Measurements from ENCODE around the gene ITPR2. TPM values are rescaled to one million over a fixed set of nuclear protein-coding genes. Genes with fewer than 3 reads are reported as not detected.
"Not testable (repeated sequence)": the region's sequence is repeated elsewhere in the genome, so short reads cannot be mapped to it uniquely, and the experiment has no call there.

The ITPR2 gene
- total RNA-seq, 2 experiments from 2014 or later: 28.8 to 29.9 TPM

DNA sequence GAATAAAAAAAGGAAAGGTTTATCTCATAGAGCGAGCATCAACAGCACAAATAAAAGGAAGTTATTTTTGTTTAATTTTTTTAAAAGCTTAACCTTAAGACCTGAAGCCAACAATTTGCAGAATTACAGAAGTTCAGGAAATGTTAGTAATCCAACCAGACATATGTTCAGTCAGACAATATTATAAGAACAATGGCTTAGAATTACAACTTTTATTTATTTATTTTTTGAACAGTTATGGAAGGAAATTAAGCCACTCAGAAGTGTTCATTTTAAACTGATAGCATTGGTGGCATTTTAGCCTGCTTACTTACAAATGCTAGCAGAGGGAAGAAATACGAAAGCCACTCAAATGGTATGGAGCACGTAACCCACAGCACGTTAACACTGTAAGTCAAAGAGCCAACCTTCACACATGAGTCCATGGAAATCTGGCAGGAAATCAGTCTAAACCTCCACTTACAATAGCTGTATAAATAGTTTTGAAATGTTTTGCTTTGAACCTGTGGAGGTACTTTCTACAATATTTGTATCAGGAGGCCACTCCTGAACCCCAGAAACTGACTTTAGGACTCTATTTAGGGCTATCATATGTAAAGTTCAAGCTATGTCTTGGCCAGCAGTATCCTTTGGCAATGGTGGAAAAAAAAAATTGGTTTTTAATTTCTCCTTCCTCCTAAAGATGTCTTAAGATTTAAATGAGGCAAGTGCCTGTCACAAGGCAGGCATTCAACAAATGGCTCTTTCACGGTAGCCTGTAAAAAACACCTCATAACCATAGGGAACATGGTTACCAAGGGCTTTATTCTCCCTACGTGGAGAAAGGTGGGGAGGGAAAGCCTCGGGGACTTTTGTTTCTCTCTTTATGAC is 102.3 kb downstream of the ITPR2 start:
- ChIA-PET POLR2A (no interaction called here), CTCF (no interaction called here)

DNA sequence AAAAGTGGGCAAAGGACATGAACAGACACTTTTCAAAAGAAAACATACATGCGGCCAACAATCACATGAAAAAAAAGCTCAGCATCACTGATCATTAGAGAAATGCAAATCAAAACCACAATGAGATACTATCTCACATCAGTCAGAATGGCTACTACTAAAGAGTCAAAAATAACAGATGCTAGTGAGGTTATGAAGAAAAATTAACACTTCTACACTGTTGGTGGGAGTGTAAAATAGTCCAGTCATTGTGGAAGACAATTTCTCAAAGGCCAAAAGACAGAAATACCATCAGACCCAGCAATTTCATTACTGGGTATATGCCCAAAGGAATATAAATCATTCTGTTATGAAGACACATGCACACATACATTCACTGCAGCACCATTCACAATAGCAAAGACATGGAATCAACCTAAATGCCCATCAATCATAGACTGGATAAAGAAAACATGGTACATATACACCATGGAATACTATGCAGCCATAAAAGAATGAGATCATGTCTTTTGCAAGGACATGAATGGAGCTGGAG is 103.8 kb downstream of the ITPR2 start:
- H3K4me3 ChIP-seq (ENCODE audit: low read length); POLR2A ChIA-PET; H3K36me3 ChIP-seq (ENCODE audit: insufficient read depth, low read length); H3K4me1 ChIP-seq (ENCODE audit: insufficient read depth, low read length); H3K27me3 ChIP-seq (ENCODE audit: control insufficient read depth in 1 of 2, insufficient read depth in 2 of 2, low read length in 2 of 2); H3K27ac Mint-ChIP-seq; H3K27ac ChIP-seq (ENCODE audit: low read depth in 1 of 2, low read length in 2 of 2); H3K9me3 Mint-ChIP-seq; DNase-seq; H3K9me3 ChIP-seq (ENCODE audit: control insufficient read depth in 1 of 2, insufficient read depth in 1 of 2, low read length in 2 of 2); intact Hi-C loops (cut with DNase I, micrococcal nuclease); H3K4me3 Mint-ChIP-seq; ATAC-seq (ENCODE audit: poor library complexity); H3K27me3 Mint-ChIP-seq: not testable (repeated sequence)
- Mint-ChIP-seq H3K36me3 (ENCODE audit: low read depth) (peaks cover 12% of the 10 kb centered on the region), H3K4me1 (ENCODE audit: low read depth) (peaks cover 73% of the 10 kb centered on the region)
- CTCF ChIA-PET: interaction anchor here (1.3 kb wide), 1 partner anchor 9 kb away, joined by 3 read pairs; no protein-coding TSS in a partner anchor

More for the DNA sequence above, 102.3 kb downstream of the ITPR2 start:
- no peak overlapping the region for H3K27ac Mint-ChIP-seq
- H3K4me3 Mint-ChIP-seq: no peak overlapping the region
- no peaks in the 10 kb centered on the region for H3K36me3 ChIP-seq (ENCODE audit: insufficient read depth, low read length)
- no peak for ATAC-seq (ENCODE audit: poor library complexity)
- H3K27ac ChIP-seq (ENCODE audit: low read depth in 1 of 2, low read length in 2 of 2): no peak overlapping the region
- no peaks in the 10 kb centered on the region for H3K27me3 ChIP-seq (ENCODE audit: control insufficient read depth in 1 of 2, insufficient read depth in 2 of 2, low read length in 2 of 2)
- TF ChIP-seq, protein P1, sequence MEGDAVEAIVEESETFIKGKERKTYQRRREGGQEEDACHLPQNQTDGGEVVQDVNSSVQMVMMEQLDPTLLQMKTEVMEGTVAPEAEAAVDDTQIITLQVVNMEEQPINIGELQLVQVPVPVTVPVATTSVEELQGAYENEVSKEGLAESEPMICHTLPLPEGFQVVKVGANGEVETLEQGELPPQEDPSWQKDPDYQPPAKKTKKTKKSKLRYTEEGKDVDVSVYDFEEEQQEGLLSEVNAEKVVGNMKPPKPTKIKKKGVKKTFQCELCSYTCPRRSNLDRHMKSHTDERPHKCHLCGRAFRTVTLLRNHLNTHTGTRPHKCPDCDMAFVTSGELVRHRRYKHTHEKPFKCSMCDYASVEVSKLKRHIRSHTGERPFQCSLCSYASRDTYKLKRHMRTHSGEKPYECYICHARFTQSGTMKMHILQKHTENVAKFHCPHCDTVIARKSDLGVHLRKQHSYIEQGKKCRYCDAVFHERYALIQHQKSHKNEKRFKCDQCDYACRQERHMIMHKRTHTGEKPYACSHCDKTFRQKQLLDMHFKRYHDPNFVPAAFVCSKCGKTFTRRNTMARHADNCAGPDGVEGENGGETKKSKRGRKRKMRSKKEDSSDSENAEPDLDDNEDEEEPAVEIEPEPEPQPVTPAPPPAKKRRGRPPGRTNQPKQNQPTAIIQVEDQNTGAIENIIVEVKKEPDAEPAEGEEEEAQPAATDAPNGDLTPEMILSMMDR (IDR thresholded peaks at IDR 0.05): no peak
- no peaks in the 10 kb centered on the region for H3K9me3 Mint-ChIP-seq
- peaks cover 3% of the 10 kb centered on the region for H3K36me3 Mint-ChIP-seq (ENCODE audit: low read depth)
- H3K27me3 Mint-ChIP-seq: no peaks in the 10 kb centered on the region
- DNase-seq: no peak
- H3K4me3 ChIP-seq (ENCODE audit: low read length): no peak overlapping the region
- H3K9me3 ChIP-seq (ENCODE audit: control insufficient read depth in 1 of 2, insufficient read depth in 1 of 2, low read length in 2 of 2): no peaks in the 10 kb centered on the region
- H3K4me1 ChIP-seq (ENCODE audit: insufficient read depth, low read length): peaks cover 4% of the 10 kb centered on the region
- H3K4me1 Mint-ChIP-seq (ENCODE audit: low read depth): peaks cover 73% of the 10 kb centered on the region
- intact Hi-C loops (cut with DNase I, micrococcal nuclease): no loop called here

DNA sequence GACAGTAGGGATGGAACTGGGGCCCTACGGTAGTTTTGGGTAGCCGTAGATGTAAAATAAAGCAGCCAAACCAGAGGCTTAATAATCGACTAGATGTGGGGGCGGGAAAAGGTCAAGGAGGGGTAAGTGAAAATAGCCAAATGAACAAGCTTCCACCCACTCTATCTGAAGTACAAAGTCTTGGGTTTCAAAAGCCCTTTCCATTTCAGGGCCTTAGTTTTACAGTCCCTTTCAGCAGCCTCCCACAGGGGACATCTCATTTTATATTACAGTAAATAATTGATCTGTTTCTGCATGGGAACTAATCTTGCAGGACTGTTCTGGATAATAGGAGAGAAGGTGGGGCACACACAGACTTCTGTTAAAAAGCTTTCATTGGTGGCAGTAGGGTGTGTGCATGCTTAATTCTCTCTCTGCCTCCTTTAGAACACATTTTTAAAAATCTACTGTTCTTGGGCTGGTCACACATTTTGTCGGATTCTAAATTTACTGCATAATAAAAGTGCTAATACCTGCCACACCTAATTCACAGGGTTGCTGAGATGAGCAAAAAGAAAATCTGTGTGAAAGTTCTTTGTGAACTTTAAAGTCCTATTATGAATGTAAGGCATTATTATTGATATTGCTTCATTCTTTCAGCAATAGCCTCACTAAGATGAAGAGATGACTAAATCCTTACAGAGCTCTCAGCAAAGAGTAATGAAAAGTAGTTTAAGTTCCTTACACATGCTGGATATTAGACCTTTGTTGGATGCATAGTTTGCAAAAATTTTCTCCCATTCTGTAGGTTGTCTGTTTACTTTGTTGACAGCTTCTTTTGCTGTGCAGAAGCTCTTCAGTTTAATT is 104.6 kb downstream of the ITPR2 start:
- TF ChIP-seq, protein P1 (IDR thresholded peaks at IDR 0.05): no peak
- ATAC-seq (ENCODE audit: poor library complexity) (no peak), DNase-seq (no peak)
- intact Hi-C loops (cut with DNase I, micrococcal nuclease): no loop called here
- peaks cover 14% of the 10 kb centered on the region for H3K36me3 Mint-ChIP-seq (ENCODE audit: low read depth)
- Histone ChIP-seq H3K9me3 (ENCODE audit: control insufficient read depth in 1 of 2, insufficient read depth in 1 of 2, low read length in 2 of 2) (no peaks in the 10 kb centered on the region), H3K4me1 (ENCODE audit: insufficient read depth, low read length) (peaks cover 4% of the 10 kb centered on the region), H3K36me3 (ENCODE audit: insufficient read depth, low read length) (no peaks in the 10 kb centered on the region), H3K4me3 (ENCODE audit: low read length) (no peak overlapping the region), H3K27me3 (ENCODE audit: control insufficient read depth in 1 of 2, insufficient read depth in 2 of 2, low read length in 2 of 2) (no peaks in the 10 kb centered on the region), H3K27ac (ENCODE audit: low read depth in 1 of 2, low read length in 2 of 2) (no peak overlapping the region)
- H3K4me1 Mint-ChIP-seq (ENCODE audit: low read depth): peaks cover 66% of the 10 kb centered on the region
- POLR2A ChIA-PET: no interaction called here
- H3K9me3 Mint-ChIP-seq: no peaks in the 10 kb centered on the region
- H3K4me3 Mint-ChIP-seq: no peak overlapping the region
- H3K27me3 Mint-ChIP-seq: no peaks in the 10 kb centered on the region
- H3K27ac Mint-ChIP-seq: no peak overlapping the region
- CTCF ChIA-PET: interaction anchor here (1.3 kb wide), 1 partner anchor 10 kb away, joined by 3 read pairs; no protein-coding TSS in a partner anchor
